Endothelial cell of umbilical vein (primary cell): ENCODE data around the gene NR6A1. TPM values are rescaled to one million over a fixed set of nuclear protein-coding genes. Genes with fewer than 3 reads are reported as not detected.

ENCODE experiments used
- BruUV-seq: library from RNA; stranded (reverse); fragments of 400-500 nt; replicated peaks from 2 replicates; lab custom pipeline; 2021; lab: Mats Ljungman, UMichigan
- CTCF ChIA-PET: fragments of 300-600, 350-600 bp; sonication (Branson Sonifier 250); formaldehyde crosslinking; loops from one replicate; lab custom pipeline; 2021; ENCODE audit warnings: antibody characterized with exemption, inconsistent platforms; lab: Charles Lee
- POLR2A ChIA-PET: fragments of 300-600, 350-600 bp; sonication (Branson Sonifier 250); formaldehyde crosslinking; loops from one replicate; lab custom pipeline; 2021; ENCODE audit warnings: antibody characterized with exemption, inconsistent platforms; lab: Charles Lee
- DNase-seq: peaks from one replicate; pipeline ENCODE4 v3.0.0-alpha.2; 2011; ENCODE audit warnings: low read depth, low spot score
- FAIRE-seq: peaks from 2 replicates; lab custom pipeline; 2011; peaks lifted over from hg19 to GRCh38; lab: Jason Lieb, UNC
- H2AFZ ChIP-seq: 2 replicates; pipeline ENCODE4 v1.6.0; 2012; ENCODE audit warnings: low read depth, low read length, control low read depth, inconsistent platforms
- H3K27ac ChIP-seq: 2 replicates; pipeline ENCODE4 v1.5.1; 2011; ENCODE audit warnings: low read depth, mild to moderate bottlenecking, control low read depth, low read length, moderate library complexity; ENCODE audit not compliant: insufficient read depth
- H3K27me3 ChIP-seq, 2 experiments: 2 replicates each; pipeline versions ENCODE4 v1.6.0 to v1.6.1; 2011; ENCODE audit warnings: low read length in 2 of 2, mixed read lengths in 1 of 2; ENCODE audit not compliant: control insufficient read depth in 2 of 2, insufficient read depth in 2 of 2
- H3K36me3 ChIP-seq, 2 experiments: 2 replicates in 1 of 2; 3 replicates in 1 of 2; pipeline ENCODE4 v1.5.1; 2011; ENCODE audit warnings: low read length in 2 of 2, mild to moderate bottlenecking in 1 of 2, moderate library complexity in 1 of 2; ENCODE audit not compliant: control insufficient read depth in 2 of 2, insufficient read depth in 2 of 2; ENCODE audit errors: extremely low read depth in 1 of 2
- H3K4me1 ChIP-seq: 3 replicates; pipeline ENCODE4 v1.5.1; 2011; ENCODE audit warnings: mild to moderate bottlenecking, low read length; ENCODE audit not compliant: control insufficient read depth, insufficient read depth; ENCODE audit errors: extremely low read depth
- H3K4me2 ChIP-seq: 2 replicates; pipeline ENCODE4 v1.6.1; 2011; ENCODE audit warnings: low read length, control low read depth, mixed read lengths; ENCODE audit not compliant: insufficient read depth
- H3K4me3 ChIP-seq, 3 experiments: fragments of 200-600 bp in 1 of 3; sonication (generic), shearing (Covaris generic) in 1 of 3; replicated peaks in 1 of 3; 2 replicates each; pipeline ENCODE4 v1.5.1; 2011 to 2016; ENCODE audit warnings: control low read depth in 3 of 3, low read length in 3 of 3, mild to moderate bottlenecking in 2 of 3, inconsistent platforms in 1 of 3, low read depth in 1 of 3, moderate library complexity in 1 of 3; ENCODE audit not compliant: insufficient read depth in 1 of 3
- H3K79me2 ChIP-seq: 2 replicates; pipeline ENCODE4 v1.6.0; 2012; ENCODE audit warnings: low read length, inconsistent platforms; ENCODE audit not compliant: control insufficient read depth, insufficient read depth
- H3K9ac ChIP-seq: replicated peaks from 2 replicates; pipeline ENCODE3; 2011; ENCODE audit warnings: low read length, control low read depth; ENCODE audit not compliant: insufficient read depth; ENCODE audit errors: extremely low read depth
- H3K9me1 ChIP-seq: replicated peaks from 3 replicates; pipeline ENCODE4 v1.6.0; 2011; ENCODE audit warnings: mild to moderate bottlenecking, low read length; ENCODE audit not compliant: control insufficient read depth, insufficient read depth; ENCODE audit errors: extremely low read depth
- H3K9me3 ChIP-seq: replicated peaks from 2 replicates; pipeline ENCODE4 v1.5.1; 2012; ENCODE audit warnings: low read length, inconsistent platforms; ENCODE audit not compliant: control insufficient read depth, insufficient read depth
- H4K20me1 ChIP-seq: replicated peaks from 2 replicates; pipeline ENCODE3; 2011; ENCODE audit warnings: mild to moderate bottlenecking, low read length; ENCODE audit not compliant: control insufficient read depth, insufficient read depth; ENCODE audit errors: extremely low read depth
- EZH2 ChIP-seq: IDR thresholded peaks from 2 replicates; pipeline ENCODE4 v1.6.1; 2012; ENCODE audit warnings: borderline replicate concordance, low read depth, mild to moderate bottlenecking, moderate library complexity, low read length, inconsistent platforms; ENCODE audit not compliant: severe bottlenecking
- FOS ChIP-seq: IDR thresholded peaks from 2 replicates; pipeline ENCODE4 v1.6.1; 2011; ENCODE audit warnings: mild to moderate bottlenecking, low read length, moderate library complexity, borderline replicate concordance; ENCODE audit not compliant: insufficient read depth
- GATA2 ChIP-seq: IDR thresholded peaks from 2 replicates; pipeline ENCODE4 v1.7.0; 2011; ENCODE audit warnings: low read depth, mild to moderate bottlenecking, moderate library complexity, mixed read lengths, low read length; ENCODE audit not compliant: insufficient read length, insufficient read depth
- JUN ChIP-seq: IDR thresholded peaks from 2 replicates; pipeline ENCODE4 v1.6.1; 2011; ENCODE audit warnings: borderline replicate concordance, low read depth; ENCODE audit not compliant: insufficient read length, insufficient read depth
- MAX ChIP-seq: IDR thresholded peaks from 2 replicates; pipeline ENCODE4 v1.6.1; 2011; ENCODE audit not compliant: insufficient read depth, insufficient read length
- MYC ChIP-seq: IDR thresholded peaks from one replicate; pipeline ENCODE4 v1.6.1; 2011; ENCODE audit warnings: mild to moderate bottlenecking, low read depth, low read length
- POLR2A ChIP-seq: IDR thresholded peaks from 2 replicates; pipeline ENCODE4 v1.6.1; 2012; ENCODE audit warnings: low read depth, mild to moderate bottlenecking, control low read depth, low read length
- POLR2AphosphoS5 ChIP-seq: IDR thresholded peaks from 2 replicates; pipeline ENCODE4 v1.6.1; 2012; ENCODE audit warnings: low read depth, mild to moderate bottlenecking, control low read depth, low read length, moderate library complexity; ENCODE audit not compliant: insufficient read depth
- dilution Hi-C: fragments of 300-500 bp; cut with MboI; formaldehyde crosslinking; loops from one replicate; pipeline ENCODE4 v1.15.0; 2019; ENCODE audit warnings: low sequenced_read_pairs; ENCODE audit not compliant: extremely low pct_ligation_motif_present
- intact Hi-C: fragments of 100-400 bp; cut with micrococcal nuclease; formaldehyde crosslinking; loops from one replicate; pipeline ENCODE4 v1.10.0; 2022
- polyA plus RNA-seq, 4 experiments: library from polyadenylated mRNA; depleted of rRNA in 3 of 4; stranded (reverse) in 3 of 4; unstranded in 1 of 4; fragments of >200 nt; gene quantifications; 2 replicates each; pipeline versions ENCODE4 v1.2.1 to v1.2.3, GENCODE V29; 2011 to 2012; ENCODE audit warnings: missing spikeins in 1 of 4
- total RNA-seq: library from RNA; stranded (reverse); gene quantifications from 2 replicates; pipeline ENCODE4 v1.2.3, GENCODE V29; 2021
- TF ChIP-seq, protein P1 (sequence below), 2 donors: IDR thresholded peaks; 1 replicate in 1 of 2; 2 replicates in 1 of 2; pipeline ENCODE4 v1.5.1; 2011; ENCODE audit warnings: low read length in 2 of 2, mild to moderate bottlenecking in 2 of 2, moderate library complexity in 2 of 2, control low read depth in 1 of 2, inconsistent platforms in 1 of 2, low read depth in 1 of 2; ENCODE audit not compliant: insufficient read depth in 1 of 2; ENCODE audit errors: extremely low read depth in 1 of 2

Gene NR6A1
- total and polyA plus RNA-seq, 2 donors (not counting 3 experiments of a cell fraction or from before 2014, with no cell fraction given): 0.17 to 1.2 TPM

DNA sequence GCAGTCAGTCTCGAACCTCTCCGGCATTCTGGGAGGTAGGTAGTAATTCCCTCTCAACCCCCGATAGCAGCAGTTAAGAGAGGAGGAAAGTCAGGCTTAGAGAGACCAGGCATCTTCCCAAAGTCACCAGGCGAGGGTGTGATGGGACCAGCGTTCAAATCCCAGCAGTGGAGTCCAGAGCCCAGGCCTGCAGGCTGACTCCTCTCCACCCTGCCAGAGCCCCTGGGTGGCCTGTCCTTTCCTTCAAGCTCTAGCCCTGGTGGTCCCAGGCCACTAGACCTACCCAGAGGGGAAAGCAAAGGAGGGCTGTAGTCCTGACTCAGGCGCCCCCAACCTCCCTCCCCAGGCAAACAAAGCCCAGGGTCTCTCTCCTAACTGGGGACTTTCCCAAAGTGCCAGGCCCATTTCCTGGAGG is 259.7 kb downstream of the NR6A1 start:
- Histone ChIP-seq H4K20me1 (no peaks in the 10 kb centered on the region), H3K9me1 (no peaks in the 10 kb centered on the region), H2AFZ (no peak overlapping the region), H3K4me2 (no peak overlapping the region), H3K9me3 (no peaks in the 10 kb centered on the region), H3K4me1 (no peaks in the 10 kb centered on the region), H3K79me2 (no peaks in the 10 kb centered on the region), H3K9ac (no peak overlapping the region), H3K27me3 (no peaks in the 10 kb centered on the region), H3K36me3 (no peaks in the 10 kb centered on the region), H3K4me3 (no peak overlapping the region), H3K27ac (no peak overlapping the region)
- dilution Hi-C loops (no loop called here), intact Hi-C loops (no loop called here)
- TF ChIP-seq JUN (no peak), POLR2AphosphoS5 (no peak), FOS (no peak), MAX (no peak), EZH2 (no peak), GATA2 (no peak), POLR2A (no peak), MYC (no peak)
- TF ChIP-seq, protein P1, sequence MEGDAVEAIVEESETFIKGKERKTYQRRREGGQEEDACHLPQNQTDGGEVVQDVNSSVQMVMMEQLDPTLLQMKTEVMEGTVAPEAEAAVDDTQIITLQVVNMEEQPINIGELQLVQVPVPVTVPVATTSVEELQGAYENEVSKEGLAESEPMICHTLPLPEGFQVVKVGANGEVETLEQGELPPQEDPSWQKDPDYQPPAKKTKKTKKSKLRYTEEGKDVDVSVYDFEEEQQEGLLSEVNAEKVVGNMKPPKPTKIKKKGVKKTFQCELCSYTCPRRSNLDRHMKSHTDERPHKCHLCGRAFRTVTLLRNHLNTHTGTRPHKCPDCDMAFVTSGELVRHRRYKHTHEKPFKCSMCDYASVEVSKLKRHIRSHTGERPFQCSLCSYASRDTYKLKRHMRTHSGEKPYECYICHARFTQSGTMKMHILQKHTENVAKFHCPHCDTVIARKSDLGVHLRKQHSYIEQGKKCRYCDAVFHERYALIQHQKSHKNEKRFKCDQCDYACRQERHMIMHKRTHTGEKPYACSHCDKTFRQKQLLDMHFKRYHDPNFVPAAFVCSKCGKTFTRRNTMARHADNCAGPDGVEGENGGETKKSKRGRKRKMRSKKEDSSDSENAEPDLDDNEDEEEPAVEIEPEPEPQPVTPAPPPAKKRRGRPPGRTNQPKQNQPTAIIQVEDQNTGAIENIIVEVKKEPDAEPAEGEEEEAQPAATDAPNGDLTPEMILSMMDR (IDR thresholded peaks at IDR 0.05; ENCODE audit: extremely low read depth in 1 of 2, insufficient read depth in 1 of 2, low read depth in 1 of 2, low read length in 2 of 2): no peak
- CTCF ChIA-PET: no interaction called here
- POLR2A ChIA-PET: no interaction called here
- FAIRE-seq (no peak), DNase-seq (no peak)
- BruUV-seq: no TSS peak
